HFFc6 (cell line): Measurements from ENCODE around the gene POLR2I. TPM values are rescaled to one million over a fixed set of nuclear protein-coding genes. Genes with fewer than 3 reads are reported as not detected.

Experiments used
- DNase-seq: peaks from one replicate; pipeline ENCODE4 v3.0.0-alpha.2; 2018
- H3K27ac Mint-ChIP-seq: 2 replicates; pipeline ENCODE4 v1.8.0; 2020; ENCODE audit warnings: mild to moderate bottlenecking, mixed read lengths
- H3K27me3 Mint-ChIP-seq: 2 replicates; pipeline ENCODE4 v1.8.0; 2021; ENCODE audit warnings: mild to moderate bottlenecking, moderate library complexity, mixed read lengths; ENCODE audit not compliant: insufficient read depth
- H3K36me3 Mint-ChIP-seq: 2 replicates; pipeline ENCODE4 v1.8.0; 2021; ENCODE audit warnings: low read depth, mixed read lengths
- H3K4me1 Mint-ChIP-seq: 2 replicates; pipeline ENCODE4 v1.8.0; 2020; ENCODE audit warnings: low read depth, mixed read lengths
- H3K4me3 Mint-ChIP-seq: 2 replicates; pipeline ENCODE4 v1.8.0; 2020; ENCODE audit warnings: mild to moderate bottlenecking, moderate library complexity, mixed read lengths
- H3K9me3 Mint-ChIP-seq: 2 replicates; pipeline ENCODE4 v1.8.0; 2020; ENCODE audit warnings: mild to moderate bottlenecking, mixed read lengths
- CTCF ChIP-seq: fragments of 200-600 bp; sonication (generic); IDR thresholded peaks from 2 replicates; pipeline ENCODE4 v1.5.0; 2021; ENCODE audit warnings: antibody characterized with exemption, mild to moderate bottlenecking
- total RNA-seq, 6 experiments: library from RNA; stranded (reverse); fragmentation: NEBNext Ultra II Directional; extraction: Animal tissue kit (Norgen Biotek cat#: 25700); gene quantifications; 2 replicates in 1 of 6; 3 replicates in 5 of 6; pipeline ENCODE4 v1.2.3, GENCODE V29; 2021

The POLR2I gene
- total RNA-seq, 6 experiments from 2014 or later: 64.1 to 75.1 (median 69.2) TPM

GRCh38 chr19:36113894-36114720, 568 bp downstream of the POLR2I start:
- Mint-ChIP-seq H3K27ac (peak overlapping the region; percentile 98), H3K4me3 (peak overlapping the region; percentile 99), H3K4me1 (peaks cover 40% of the 10 kb centered on the region), H3K36me3 (peaks cover 29% of the 10 kb centered on the region), H3K9me3 (no peaks in the 10 kb centered on the region), H3K27me3 (peaks cover 3% of the 10 kb centered on the region)
- DNase-seq: peak; percentile 10
- no peak; the same call in 1 of the 2 replicates for TF ChIP-seq CTCF

GRCh38 chr19:36113425-36113824, 1.2 kb downstream of the POLR2I start:
- Mint-ChIP-seq H3K9me3 (no peaks in the 10 kb centered on the region), H3K27me3 (peaks cover 3% of the 10 kb centered on the region; the same call in 1 of the 2 replicates), H3K4me1 (peaks cover 40% of the 10 kb centered on the region), H3K4me3 (peak overlapping the region; percentile 99), H3K27ac (peak overlapping the region; percentile 98), H3K36me3 (peaks cover 29% of the 10 kb centered on the region)
- no peak for TF ChIP-seq CTCF
- no peak for DNase-seq

GRCh38 chr19:36112678-36113077, 2.0 kb downstream of the POLR2I start:
- Mint-ChIP-seq H3K9me3 (no peaks in the 10 kb centered on the region), H3K27me3 (peaks cover 3% of the 10 kb centered on the region; the same call in 1 of the 2 replicates), H3K27ac (no peak overlapping the region), H3K4me3 (peak overlapping the region; percentile 76), H3K4me1 (peaks cover 33% of the 10 kb centered on the region), H3K36me3 (peaks cover 23% of the 10 kb centered on the region)
- no peak for DNase-seq
- no peak for TF ChIP-seq CTCF

- Mint-ChIP-seq H3K36me3 (peaks cover 21% of the 10 kb centered on the region), H3K4me1 (peaks cover 18% of the 10 kb centered on the region), H3K4me3 (no peak overlapping the region), H3K27ac (no peak overlapping the region), H3K9me3 (no peaks in the 10 kb centered on the region), H3K27me3 (peaks cover 3% of the 10 kb centered on the region; the same call in 1 of the 2 replicates)
- TF ChIP-seq CTCF: no peak
- no peak for DNase-seq
These were observed 3.5 kb downstream of the POLR2I start for GRCh38 chr19:36111200-36111539.

- Mint-ChIP-seq H3K27me3 (peaks cover 3% of the 10 kb centered on the region; the same call in 1 of the 2 replicates), H3K9me3 (no peaks in the 10 kb centered on the region), H3K4me3 (no peak within 1 kb of the TSS), H3K4me1 (peaks cover 15% of the 10 kb centered on the region), H3K36me3 (peaks cover 20% of the 10 kb centered on the region), H3K27ac (no peak within 1 kb of the TSS)
- no peak for TF ChIP-seq CTCF
- no peak for DNase-seq
These were observed 4.0 kb downstream of the POLR2I start, which contains the start of gene OVOL3 for GRCh38 chr19:36110487-36111199. TSS of gene OVOL3 (plus strand) at chr19:36111143. CDS start at chr19:36111203, 60 bp downstream.
